SK-N-SH (cell line): Measurements from ENCODE around the gene DDX39B. TPM values are rescaled to one million over a fixed set of nuclear protein-coding genes. Genes with fewer than 3 reads are reported as not detected.

Source experiments
- CTCF ChIA-PET: fragments of 300-600, 350-600 bp; formaldehyde crosslinking; extraction: SDS; loops from one replicate; lab custom pipeline; 2021; lab: Yijun Ruan, JAX
- POLR2A ChIA-PET: fragments of 350-600 bp; sonication (Branson Sonifier 250); formaldehyde crosslinking; extraction: SDS; loops from one replicate; lab custom pipeline; 2020; ENCODE audit warnings: antibody characterized with exemption, inconsistent platforms; lab: Yijun Ruan, JAX
- DNase-seq: peaks from one replicate; pipeline ENCODE4 v3.0.0; 2012
- H2AFZ ChIP-seq: fragments of 200-600 bp; sonication (generic); 2 replicates; pipeline ENCODE4 v1.8.1; 2016; ENCODE audit warnings: antibody characterized with exemption, mild to moderate bottlenecking, low read depth
- H3F3A ChIP-seq: fragments of 200-600 bp; sonication (generic); replicated peaks from 2 replicates; pipeline ENCODE3; 2016; ENCODE audit warnings: antibody characterized with exemption, mild to moderate bottlenecking; ENCODE audit not compliant: insufficient read depth
- H3K27ac ChIP-seq, 2 experiments: fragments of 200-500 bp in 1 of 2; fragments of 200-600 bp in 1 of 2; sonication (Bioruptor generic) in 1 of 2; sonication (generic), shearing (Covaris generic) in 1 of 2; 2 replicates each; pipeline versions ENCODE4 v1.5.1 to v1.6.1; 2014 to 2016; ENCODE audit warnings: low read depth in 2 of 2, inconsistent platforms in 1 of 2, low read length in 1 of 2, mild to moderate bottlenecking in 1 of 2, mixed read lengths in 1 of 2
- H3K27me3 ChIP-seq: fragments of 200-600 bp; sonication (generic), shearing (Covaris generic); 2 replicates; pipeline ENCODE4 v1.6.1; 2016; ENCODE audit warnings: mixed run types; ENCODE audit not compliant: insufficient read depth
- H3K36me3 ChIP-seq, 2 experiments: fragments of 200-500 bp in 1 of 2; fragments of 200-600 bp in 1 of 2; sonication (Bioruptor generic) in 1 of 2; sonication (generic) in 1 of 2; replicated peaks in 1 of 2; 2 replicates each; pipeline versions ENCODE3 to v1.5.1; 2014 to 2016; ENCODE audit warnings: low read length in 1 of 2, mild to moderate bottlenecking in 1 of 2; ENCODE audit not compliant: insufficient read depth in 2 of 2, control insufficient read depth in 1 of 2
- H3K4me1 ChIP-seq, 2 experiments: fragments of 200-500 bp in 1 of 2; fragments of 200-600 bp in 1 of 2; sonication (Bioruptor generic) in 1 of 2; sonication (generic), shearing (Covaris generic) in 1 of 2; 2 replicates each; pipeline versions ENCODE4 v1.5.1 to v1.6.1; 2014 to 2016; ENCODE audit warnings: low read depth in 1 of 2, low read length in 1 of 2, mixed run types in 1 of 2; ENCODE audit not compliant: insufficient read depth in 2 of 2, control insufficient read depth in 1 of 2
- H3K4me2 ChIP-seq: fragments of 200-600 bp; sonication (generic), shearing (Covaris generic); 2 replicates; pipeline ENCODE4 v1.6.1; 2017; ENCODE audit warnings: mixed run types
- H3K4me3 ChIP-seq, 2 experiments: fragments of 200-500 bp in 1 of 2; fragments of 200-600 bp in 1 of 2; sonication (Bioruptor generic) in 1 of 2; sonication (generic), shearing (Covaris generic) in 1 of 2; 2 replicates each; pipeline versions ENCODE4 v1.5.1 to v1.8.1; 2014 to 2016; ENCODE audit warnings: low read depth in 2 of 2, inconsistent platforms in 1 of 2, low read length in 1 of 2, mild to moderate bottlenecking in 1 of 2, mixed read lengths in 1 of 2, moderate library complexity in 1 of 2
- H3K79me2 ChIP-seq: fragments of 200-600 bp; sonication (generic); 2 replicates; pipeline ENCODE4 v1.8.1; 2017; ENCODE audit warnings: mild to moderate bottlenecking; ENCODE audit not compliant: insufficient read depth
- H3K9ac ChIP-seq: fragments of 200-600 bp; sonication (generic); 2 replicates; pipeline ENCODE4 v1.6.1; 2017; ENCODE audit warnings: mixed run types
- H3K9me2 ChIP-seq: fragments of 200-600 bp; sonication (generic); 2 replicates; pipeline ENCODE4 v1.6.1; 2017; ENCODE audit warnings: mixed run types
- H3K9me3 ChIP-seq: fragments of 200-600 bp; sonication (generic); 2 replicates; pipeline ENCODE4 v1.6.1; 2017; ENCODE audit warnings: mixed run types, mild to moderate bottlenecking, moderate library complexity
- H4K20me1 ChIP-seq: fragments of 200-600 bp; sonication (generic); 2 replicates; pipeline ENCODE4 v1.6.1; 2017; ENCODE audit warnings: mild to moderate bottlenecking, mixed run types; ENCODE audit not compliant: insufficient read depth
- CTCF ChIP-seq: fragments of 200-600 bp; sonication (generic); IDR thresholded peaks from 2 replicates; pipeline ENCODE4 v1.6.1; 2017; ENCODE audit warnings: antibody characterized with exemption, mild to moderate bottlenecking, moderate library complexity
- EP300 ChIP-seq, 2 experiments: IDR thresholded peaks; 2 replicates each; pipeline versions ENCODE4 v1.4.0 to v1.6.1; 2012; ENCODE audit warnings: borderline replicate concordance in 1 of 2, low read depth in 1 of 2, low read length in 1 of 2
- EZH2phosphoT487 ChIP-seq: fragments of 200-600 bp; sonication (generic); IDR thresholded peaks from 2 replicates; pipeline ENCODE4 v1.6.1; 2017; ENCODE audit warnings: low read depth, mixed run types, mild to moderate bottlenecking, antibody characterized with exemption, moderate library complexity, borderline replicate concordance
- FOXJ3 ChIP-seq: sonication (generic); formaldehyde crosslinking; IDR thresholded peaks from 2 replicates; pipeline ENCODE4 v1.5.1; 2020; ENCODE audit warnings: mild to moderate bottlenecking, missing genetic modification reagents
- FOXM1 ChIP-seq: IDR thresholded peaks from 2 replicates; pipeline ENCODE4 v1.4.0; 2012; ENCODE audit warnings: low read depth, mild to moderate bottlenecking
- GATA2 ChIP-seq: sonication (generic); formaldehyde crosslinking; IDR thresholded peaks from 2 replicates; pipeline ENCODE4 v1.5.0; 2020; ENCODE audit warnings: mild to moderate bottlenecking, missing genetic modification reagents
- MEF2A ChIP-seq: IDR thresholded peaks from 2 replicates; pipeline ENCODE4 v1.4.0; 2012; ENCODE audit warnings: low read depth, borderline replicate concordance
- NRF1 ChIP-seq: IDR thresholded peaks from 2 replicates; pipeline ENCODE4 v1.6.1; 2012; ENCODE audit warnings: low read depth, mild to moderate bottlenecking, low read length
- POLR2AphosphoS5 ChIP-seq: IDR thresholded peaks from 2 replicates; pipeline ENCODE4 v1.6.1; 2012; ENCODE audit warnings: low read depth, low read length
- RAD21 ChIP-seq: IDR thresholded peaks from 2 replicates; pipeline ENCODE4 v1.6.1; 2012; ENCODE audit warnings: mild to moderate bottlenecking, low read length
- RCOR1 ChIP-seq: fragments of 150-350 bp; IDR thresholded peaks from 2 replicates; pipeline ENCODE4 v1.6.1; 2017; ENCODE audit warnings: antibody characterized with exemption, low read length
- TAF1 ChIP-seq: IDR thresholded peaks from 2 replicates; pipeline ENCODE4 v1.6.1; 2012; ENCODE audit warnings: low read depth, mild to moderate bottlenecking, low read length, moderate library complexity, borderline replicate concordance
- USF1 ChIP-seq: IDR thresholded peaks from 2 replicates; pipeline ENCODE4 v1.4.0; 2012; ENCODE audit warnings: low read depth, borderline replicate concordance
- YY1 ChIP-seq: IDR thresholded peaks from 2 replicates; pipeline ENCODE4 v1.4.0; 2012; ENCODE audit warnings: low read depth, mild to moderate bottlenecking
- WGBS: methylation state at CpG from one replicate; pipeline ENCODE4 v1.1.6; 2017; ENCODE audit warnings: low lambda C conversion rate; 5-methylcytosine and 5-hydroxymethylcytosine counted together
- polyA plus RNA-seq, 3 experiments: library from polyadenylated mRNA; depleted of rRNA; stranded (reverse); fragments of >200 nt; gene quantifications; 2 replicates each; pipeline ENCODE4 v1.2.3, GENCODE V29; 2012
- TF ChIP-seq, protein P1 (sequence below): IDR thresholded peaks from 2 replicates; pipeline ENCODE4; 2012
- TF ChIP-seq, protein P2 (sequence below): fragments of 150-350 bp; IDR thresholded peaks from 2 replicates; pipeline ENCODE4 v1.6.1; 2017; ENCODE audit warnings: antibody characterized with exemption, low read length, low read depth, borderline replicate concordance
- TF ChIP-seq, protein P3 (sequence below): fragments of 150-350 bp; IDR thresholded peaks from 2 replicates; pipeline ENCODE4 v1.6.1; 2016; ENCODE audit warnings: mild to moderate bottlenecking, low read depth, low read length

DDX39B gene
- polyA plus RNA-seq, 1 of the 3 experiments (the other 2 are of a cell fraction): 502 TPM

GRCh38 chr6:31485055-31485454, 56.7 kb downstream of the DDX39B start (continued):
- TF ChIP-seq POLR2AphosphoS5 (no peak), FOXJ3 (CRISPR knock-in tag) (no peak), NRF1 (no peak), USF1 (no peak), GATA2 (CRISPR knock-in tag) (no peak)
- TF ChIP-seq, protein P1, sequence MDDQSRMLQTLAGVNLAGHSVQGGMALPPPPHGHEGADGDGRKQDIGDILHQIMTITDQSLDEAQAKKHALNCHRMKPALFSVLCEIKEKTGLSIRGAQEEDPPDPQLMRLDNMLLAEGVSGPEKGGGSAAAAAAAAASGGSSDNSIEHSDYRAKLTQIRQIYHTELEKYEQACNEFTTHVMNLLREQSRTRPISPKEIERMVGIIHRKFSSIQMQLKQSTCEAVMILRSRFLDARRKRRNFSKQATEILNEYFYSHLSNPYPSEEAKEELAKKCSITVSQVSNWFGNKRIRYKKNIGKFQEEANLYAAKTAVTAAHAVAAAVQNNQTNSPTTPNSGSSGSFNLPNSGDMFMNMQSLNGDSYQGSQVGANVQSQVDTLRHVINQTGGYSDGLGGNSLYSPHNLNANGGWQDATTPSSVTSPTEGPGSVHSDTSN: no peak

DNA sequence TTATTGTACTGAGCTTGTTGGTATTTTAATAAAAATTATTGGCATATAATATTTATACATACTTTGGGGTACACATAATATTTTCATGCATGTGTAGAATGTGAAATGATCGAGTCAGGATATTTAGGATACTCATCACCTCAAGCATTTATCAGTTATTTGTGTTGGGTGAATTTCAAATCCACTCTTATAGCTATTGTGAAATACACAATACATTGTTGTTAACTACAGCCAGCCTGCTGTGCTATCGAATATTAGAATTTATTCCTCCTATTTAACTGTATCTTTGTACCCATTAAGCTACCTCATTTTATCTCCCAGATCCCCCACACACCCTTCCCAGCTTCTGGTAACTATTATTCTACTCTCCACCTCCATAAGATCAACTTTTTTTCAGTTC, 58.4 kb downstream of the DDX39B start:
- DNase-seq: no peak
- Histone ChIP-seq H2AFZ (no peak overlapping the region), H3K9ac (no peak overlapping the region), H3K9me2 (no peaks in the 10 kb centered on the region), H3K4me2 (no peak overlapping the region), H3K9me3 (no peaks in the 10 kb centered on the region), H3K27me3 (peaks cover 36% of the 10 kb centered on the region; the same call in 1 of the 2 replicates), H3K79me2 (no peaks in the 10 kb centered on the region), H3K4me3 (no peak overlapping the region), H3K36me3 (no peaks in the 10 kb centered on the region), H3K4me1 (no peaks in the 10 kb centered on the region), H3K27ac (no peak overlapping the region), H4K20me1 (no peaks in the 10 kb centered on the region), H3F3A (peaks cover 5% of the 10 kb centered on the region)
- CTCF ChIA-PET: interaction anchor here (1.0 to 1.1 kb wide), 2 partner anchors 15 to 41 kb away, joined by 3 read pairs; no protein-coding TSS in a partner anchor
- 5% methylated on average over 2 of the region's 2 CpGs for WGBS
- POLR2A ChIA-PET: no interaction called here
- TF ChIP-seq YY1 (no peak), TAF1 (no peak), NRF1 (no peak), POLR2AphosphoS5 (no peak), EP300 (IDR thresholded peaks at IDR 0.05; ENCODE audit: borderline replicate concordance in 1 of 2, low read depth in 1 of 2, low read length in 1 of 2) (no peak), RAD21 (no peak), RCOR1 (no peak), MEF2A (no peak), EZH2phosphoT487 (no peak), FOXM1 (no peak), CTCF (no peak), FOXJ3 (CRISPR knock-in tag) (no peak)
- TF ChIP-seq, protein P2, sequence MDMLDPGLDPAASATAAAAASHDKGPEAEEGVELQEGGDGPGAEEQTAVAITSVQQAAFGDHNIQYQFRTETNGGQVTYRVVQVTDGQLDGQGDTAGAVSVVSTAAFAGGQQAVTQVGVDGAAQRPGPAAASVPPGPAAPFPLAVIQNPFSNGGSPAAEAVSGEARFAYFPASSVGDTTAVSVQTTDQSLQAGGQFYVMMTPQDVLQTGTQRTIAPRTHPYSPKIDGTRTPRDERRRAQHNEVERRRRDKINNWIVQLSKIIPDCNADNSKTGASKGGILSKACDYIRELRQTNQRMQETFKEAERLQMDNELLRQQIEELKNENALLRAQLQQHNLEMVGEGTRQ: no peak
- TF ChIP-seq, protein P3, sequence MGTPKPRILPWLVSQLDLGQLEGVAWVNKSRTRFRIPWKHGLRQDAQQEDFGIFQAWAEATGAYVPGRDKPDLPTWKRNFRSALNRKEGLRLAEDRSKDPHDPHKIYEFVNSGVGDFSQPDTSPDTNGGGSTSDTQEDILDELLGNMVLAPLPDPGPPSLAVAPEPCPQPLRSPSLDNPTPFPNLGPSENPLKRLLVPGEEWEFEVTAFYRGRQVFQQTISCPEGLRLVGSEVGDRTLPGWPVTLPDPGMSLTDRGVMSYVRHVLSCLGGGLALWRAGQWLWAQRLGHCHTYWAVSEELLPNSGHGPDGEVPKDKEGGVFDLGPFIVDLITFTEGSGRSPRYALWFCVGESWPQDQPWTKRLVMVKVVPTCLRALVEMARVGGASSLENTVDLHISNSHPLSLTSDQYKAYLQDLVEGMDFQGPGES: no peak
